T-helper 22 cell (primary cell): ENCODE measurements around the gene LAMP1.
A peak's percentile ranks its signal among the peaks of the same experiment; 100 is the strongest.
"Not testable (repeated sequence)": the region's sequence is repeated elsewhere in the genome, so short reads cannot be mapped to it uniquely, and the experiment has no call there.

Experiments
- DNase-seq: peaks from one replicate; pipeline ENCODE4 v3.0.0-alpha.2; 2020; ENCODE audit warnings: low read depth

Gene LAMP1, protein sequence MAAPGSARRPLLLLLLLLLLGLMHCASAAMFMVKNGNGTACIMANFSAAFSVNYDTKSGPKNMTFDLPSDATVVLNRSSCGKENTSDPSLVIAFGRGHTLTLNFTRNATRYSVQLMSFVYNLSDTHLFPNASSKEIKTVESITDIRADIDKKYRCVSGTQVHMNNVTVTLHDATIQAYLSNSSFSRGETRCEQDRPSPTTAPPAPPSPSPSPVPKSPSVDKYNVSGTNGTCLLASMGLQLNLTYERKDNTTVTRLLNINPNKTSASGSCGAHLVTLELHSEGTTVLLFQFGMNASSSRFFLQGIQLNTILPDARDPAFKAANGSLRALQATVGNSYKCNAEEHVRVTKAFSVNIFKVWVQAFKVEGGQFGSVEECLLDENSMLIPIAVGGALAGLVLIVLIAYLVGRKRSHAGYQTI

DNA sequence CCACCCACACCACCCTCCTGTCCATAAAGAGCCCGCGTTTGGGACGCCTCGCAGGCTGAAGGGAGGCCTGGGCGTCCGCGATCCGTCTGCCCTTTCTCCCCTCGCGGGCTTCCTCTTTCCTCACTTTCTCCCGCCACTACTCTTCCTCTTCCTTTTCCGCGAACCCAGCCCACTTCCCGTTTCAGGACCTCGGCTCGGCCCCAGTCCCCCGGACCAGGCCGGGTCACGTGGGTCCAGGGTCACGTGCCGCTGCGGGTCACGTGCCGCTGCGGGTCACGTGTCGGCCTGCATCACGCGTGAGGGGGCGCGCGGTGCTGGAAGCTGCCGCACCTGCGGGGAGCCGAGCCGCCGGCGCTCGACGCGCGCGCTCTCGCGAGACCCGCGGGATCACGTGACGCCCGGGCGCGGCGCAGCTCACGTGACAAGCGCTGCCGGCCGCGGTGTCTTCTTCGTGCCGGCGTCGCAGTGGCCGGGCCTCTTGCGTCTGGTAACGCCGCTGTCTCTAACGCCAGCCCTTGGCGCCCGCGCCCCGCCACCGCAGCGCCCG lies at the start of gene LAMP1:
Gene LAMP1, plus strand, starts transcription at position 417 of the 547 bp plus-strand sequence. CDS start 196 bp downstream, outside the sequence.
- peak; percentile 96 for DNase-seq

DNA sequence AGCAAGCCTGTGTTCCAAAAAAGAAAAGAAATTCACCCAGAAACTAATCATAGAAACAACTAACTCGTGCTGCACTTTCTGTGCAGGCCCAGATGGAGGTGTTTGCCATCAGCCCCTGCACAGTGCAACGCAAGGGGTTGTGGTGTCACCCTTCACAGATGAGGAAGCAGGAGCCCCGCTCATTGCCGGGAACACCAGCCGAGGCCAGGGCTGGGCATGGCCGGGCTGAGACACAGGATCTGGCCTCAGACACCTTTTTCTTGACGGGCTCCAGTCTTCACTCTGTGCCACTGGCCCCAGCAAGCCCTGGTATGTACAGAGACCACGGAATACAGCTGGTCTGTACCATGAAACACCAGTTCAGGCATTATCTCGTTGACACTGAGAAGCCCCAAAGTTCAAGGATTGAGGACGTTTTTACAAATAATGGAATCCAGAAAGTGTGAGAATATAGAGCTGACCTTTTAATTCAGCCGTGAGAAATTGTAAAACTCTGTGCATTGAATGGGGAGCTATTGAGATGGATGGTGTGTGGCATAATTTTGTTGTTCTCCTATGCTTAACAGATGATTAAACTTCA lies 44.4 kb upstream of the LAMP1 start:
- no peak for DNase-seq

DNA sequence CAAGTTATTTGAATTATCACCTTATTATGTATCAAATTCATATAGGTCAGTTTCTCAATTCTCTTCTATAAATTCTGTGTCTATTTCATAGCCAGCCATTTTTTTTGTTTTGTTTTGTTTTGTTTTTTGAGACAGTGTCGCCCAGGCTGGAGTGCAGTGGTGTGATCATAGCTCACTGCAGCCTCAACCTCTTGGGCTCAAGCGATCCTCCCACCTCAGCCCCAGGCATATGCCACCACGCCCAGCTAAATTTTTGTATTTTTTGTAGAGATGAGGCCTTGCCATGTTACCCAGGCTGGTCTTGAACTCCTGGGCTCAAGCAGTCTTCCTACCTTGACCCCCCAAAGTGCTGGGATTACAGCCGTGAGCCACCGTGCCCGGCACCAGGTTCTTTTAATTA lies 39.1 kb upstream of the LAMP1 start:
- DNase-seq, result not testable (repeated sequence)

DNA sequence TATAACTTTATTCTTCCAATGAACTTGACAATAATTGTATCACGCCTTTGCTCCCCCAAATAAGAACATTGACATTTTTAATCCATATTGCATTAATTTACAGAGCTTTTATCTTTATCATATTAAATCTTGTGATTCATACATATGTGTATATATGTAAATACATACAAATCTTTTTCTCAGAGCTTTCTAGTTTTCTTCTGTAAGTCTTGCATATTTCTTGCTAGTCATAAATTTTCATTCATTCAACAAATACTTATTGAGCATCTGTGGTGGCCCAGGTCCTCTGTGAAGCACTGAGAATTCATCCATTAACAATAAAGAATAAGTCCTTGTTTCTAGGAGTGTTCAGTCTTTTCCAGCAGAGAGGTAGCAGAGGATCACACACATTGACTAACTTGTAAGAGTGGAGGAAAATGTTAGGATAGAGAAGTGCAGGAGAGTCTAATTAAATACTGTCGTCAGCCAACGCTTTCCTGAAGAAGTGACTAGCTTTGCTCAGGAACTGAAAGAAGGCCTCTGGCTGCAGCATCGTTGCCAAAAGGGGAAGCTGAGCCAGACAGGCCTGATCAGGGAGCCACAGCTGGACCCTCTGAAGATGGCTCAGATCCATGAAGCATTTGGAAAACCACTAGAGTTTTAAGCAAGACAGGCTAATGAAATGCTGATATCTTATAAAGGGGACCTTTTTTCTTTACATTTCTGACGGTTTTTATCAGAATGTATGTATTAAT lies 38.6 kb upstream of the LAMP1 start:
- no peak for DNase-seq

DNA sequence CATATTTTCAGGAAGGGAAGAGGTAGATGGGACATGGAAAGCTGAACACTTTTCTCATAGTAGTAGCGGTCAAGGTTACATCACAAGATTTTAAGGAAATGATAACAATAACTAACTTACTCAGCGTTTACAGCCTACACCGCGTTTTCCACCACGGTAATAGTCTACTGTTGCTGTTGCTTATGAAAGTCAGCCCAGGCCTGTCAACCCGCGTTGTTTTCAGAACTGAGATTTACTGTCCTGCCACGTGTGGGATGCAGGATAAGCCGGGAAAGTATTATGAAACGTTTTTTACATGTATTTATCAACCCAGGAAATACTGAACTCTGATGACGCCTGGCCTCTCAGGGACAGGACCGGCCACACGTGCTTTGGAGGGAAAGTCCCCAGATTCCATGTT lies 36.0 kb upstream of the LAMP1 start:
- no peak for DNase-seq

DNA sequence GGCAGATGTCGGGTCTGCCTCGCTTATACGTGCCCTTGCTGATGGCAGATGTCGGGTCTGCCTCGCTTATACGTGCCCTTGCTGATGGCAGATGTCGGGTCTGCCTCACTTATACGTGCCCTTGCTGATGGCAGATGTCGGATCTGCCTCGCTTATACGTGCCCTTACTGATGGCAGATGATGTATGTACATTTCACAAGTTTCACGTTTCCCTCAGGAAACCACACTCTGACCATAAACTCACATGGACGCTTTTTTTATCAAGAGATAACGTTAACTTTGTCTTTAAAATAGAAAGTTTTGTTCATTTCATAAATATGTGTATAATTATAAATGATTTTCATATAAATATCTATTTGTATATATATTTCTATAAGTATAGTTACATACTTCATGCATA lies 34.0 kb upstream of the LAMP1 start:
- DNase-seq, result not testable (repeated sequence)

DNA sequence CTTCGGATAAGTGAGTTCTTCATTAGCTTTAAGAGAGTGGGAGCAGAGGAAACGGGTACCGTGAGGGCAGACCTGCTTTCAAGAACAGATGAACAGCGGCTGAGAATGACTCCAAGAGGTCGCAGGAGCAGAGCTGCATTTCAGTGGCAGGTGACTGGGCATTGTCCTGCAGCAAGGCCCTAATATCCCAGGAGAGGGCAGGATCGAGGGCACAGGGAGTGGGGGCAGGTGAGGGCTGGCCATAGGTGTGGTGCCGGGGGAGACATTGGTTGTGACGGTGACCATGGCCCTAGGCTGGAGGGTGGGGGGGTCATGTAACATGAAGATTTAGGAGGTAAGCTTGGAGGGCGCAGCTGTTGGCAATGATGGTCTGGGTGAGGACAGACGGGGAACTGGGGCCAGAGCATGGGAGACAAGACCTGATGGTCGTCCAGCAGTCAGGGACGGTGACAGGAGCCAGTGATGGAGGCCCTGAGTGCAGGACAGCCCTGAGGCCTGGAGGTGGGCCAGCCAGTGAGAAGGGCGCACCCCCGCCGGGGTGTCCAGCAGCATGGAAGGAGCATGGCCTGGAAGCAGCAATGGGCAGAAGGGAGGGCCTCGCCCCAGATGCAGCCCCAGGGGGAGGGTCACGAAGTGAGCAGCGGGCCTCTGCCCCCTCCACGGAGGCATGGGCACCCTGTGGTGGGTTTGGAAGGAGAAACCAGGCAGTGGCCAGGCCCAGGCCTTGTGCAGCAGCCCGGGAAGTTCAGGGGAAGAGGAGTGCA lies 29.2 kb upstream of the LAMP1 start:
- DNase-seq, result no peak

DNA sequence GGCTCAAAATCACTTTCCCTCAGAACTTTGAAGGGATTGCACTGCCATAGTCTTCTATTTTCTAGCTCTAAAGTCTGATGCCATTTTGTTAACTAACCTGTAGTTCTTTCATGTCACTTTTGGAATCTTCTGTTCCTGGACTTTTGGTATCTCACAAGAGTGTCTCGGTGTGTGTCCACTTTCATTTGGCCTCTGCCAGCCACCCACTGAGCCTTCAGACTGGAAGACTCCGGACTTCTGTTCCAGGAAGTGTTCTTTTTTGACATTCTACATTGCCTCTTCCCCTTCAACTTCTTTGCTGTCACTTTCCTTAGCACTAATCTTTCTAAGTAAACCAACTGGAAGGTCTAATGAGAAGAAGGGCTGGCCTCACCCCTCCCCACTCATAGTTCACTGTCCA lies 25.0 kb upstream of the LAMP1 start:
- DNase-seq, result no peak

DNA sequence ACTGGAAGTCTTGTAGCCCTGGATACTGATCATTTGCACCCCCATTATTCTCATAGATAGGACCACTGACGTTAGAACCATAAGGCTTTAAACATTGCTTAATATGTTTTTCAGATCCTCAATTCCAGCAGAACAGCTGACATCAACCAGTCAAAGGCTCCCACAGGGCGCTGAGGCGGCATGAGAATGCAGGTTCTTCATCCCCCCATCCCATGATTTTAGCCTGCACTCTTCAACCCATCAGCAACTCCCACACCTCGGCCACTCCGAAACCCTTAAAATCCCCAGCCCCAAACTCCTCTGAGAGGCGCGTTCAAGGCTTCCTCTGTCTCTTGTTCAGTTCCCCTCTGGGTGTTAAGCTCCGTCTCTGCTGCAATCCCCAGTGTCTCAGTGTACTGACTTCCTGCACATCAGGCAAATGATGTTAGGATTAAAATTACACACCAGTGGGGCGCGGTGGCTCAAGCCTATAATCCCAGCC lies 24.3 kb upstream of the LAMP1 start:
- DNase-seq, result no peak

DNA sequence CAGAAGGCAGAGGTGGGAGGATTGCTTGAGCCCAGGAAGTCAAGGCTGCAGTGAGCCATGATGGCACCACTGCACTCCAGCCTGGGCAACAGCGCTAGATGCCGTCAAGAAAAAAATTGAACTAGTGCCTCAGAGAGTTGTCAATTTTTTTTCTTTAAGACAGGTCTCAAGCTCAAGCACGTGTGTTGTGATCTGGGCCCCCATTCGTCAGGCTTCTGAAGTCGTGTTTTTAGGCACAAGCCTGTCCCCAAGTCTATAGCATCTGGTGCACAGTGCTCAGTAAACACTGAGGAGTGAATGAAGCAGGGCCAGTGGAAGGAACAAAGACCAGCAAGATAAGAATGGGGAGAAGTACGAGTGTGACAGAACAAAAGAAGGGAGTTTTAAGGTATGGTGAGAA lies 23.7 kb upstream of the LAMP1 start:
- DNase-seq, result no peak

DNA sequence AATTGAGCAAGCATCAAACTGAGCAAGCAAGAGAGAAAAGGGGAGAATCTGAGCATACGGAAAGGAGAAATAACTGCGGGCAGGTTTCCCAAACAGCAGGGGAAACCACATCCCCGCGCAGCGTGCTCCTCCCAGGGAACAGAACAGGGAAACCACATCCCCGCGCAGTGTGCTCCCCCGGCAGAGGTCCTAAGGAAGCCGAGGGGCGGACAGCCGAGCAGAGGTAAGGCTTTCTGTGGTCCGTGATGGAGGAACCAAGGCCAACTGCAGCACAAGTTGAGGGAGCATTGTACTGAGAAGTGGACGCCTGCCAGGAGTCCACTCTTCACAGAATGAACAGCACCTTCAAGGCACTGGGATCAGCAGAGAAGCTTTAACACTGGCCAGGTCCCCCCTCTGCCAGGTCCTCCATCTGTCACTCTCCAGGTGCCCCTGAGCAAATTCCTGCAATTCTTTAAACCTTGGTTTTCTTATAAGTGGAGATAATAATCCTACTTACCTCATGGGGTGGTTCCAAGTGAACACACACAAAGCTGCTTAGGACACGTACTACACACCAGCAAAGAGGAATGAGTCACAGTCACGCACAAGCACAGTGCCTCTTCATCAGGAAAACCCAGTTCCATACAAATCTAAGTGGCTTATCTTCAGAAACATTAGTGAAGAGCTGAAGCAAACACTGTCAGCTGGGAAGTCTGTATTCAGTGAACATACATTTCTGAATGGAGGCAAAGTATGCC lies 23.0 kb upstream of the LAMP1 start:
- DNase-seq, result no peak

DNA sequence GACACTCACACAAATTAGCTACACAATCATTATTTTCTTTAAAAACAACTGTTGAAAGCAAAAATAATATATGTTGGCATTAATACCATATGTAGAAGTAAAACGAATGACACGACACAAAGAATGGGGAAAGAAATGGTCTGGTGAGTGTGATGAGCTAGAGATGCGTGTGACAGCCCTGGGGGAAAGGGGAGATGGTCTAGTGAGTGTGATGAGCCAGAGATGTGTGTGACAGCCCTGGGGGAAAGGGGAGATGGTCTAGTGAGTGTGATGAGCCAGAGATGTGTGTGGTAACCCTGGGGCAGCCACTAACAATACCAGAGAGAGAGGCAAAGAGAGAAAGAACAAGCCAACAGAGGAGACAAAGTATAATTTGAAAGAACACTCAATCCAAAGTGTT lies 22.3 kb upstream of the LAMP1 start:
- DNase-seq, result no peak

DNA sequence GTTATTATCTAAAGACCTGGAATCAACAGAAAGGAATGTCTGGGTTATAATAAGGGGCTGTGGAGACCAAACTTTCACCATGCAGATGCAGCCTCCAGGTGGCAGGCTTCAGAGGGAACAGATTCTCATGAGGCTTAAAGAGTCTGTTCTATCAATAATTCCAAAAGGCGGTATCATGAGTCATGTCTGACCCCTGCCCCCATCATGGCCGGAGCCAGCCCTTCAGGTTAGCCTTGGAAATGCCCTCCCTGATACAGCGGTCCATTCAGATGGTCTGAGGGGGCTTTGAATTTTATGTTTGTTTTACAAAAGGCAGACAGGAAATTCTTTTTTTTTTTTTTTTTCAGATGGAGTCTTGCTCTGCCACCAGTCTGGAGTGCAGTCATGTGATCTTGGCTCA lies 21.7 kb upstream of the LAMP1 start:
- no peak for DNase-seq

DNA sequence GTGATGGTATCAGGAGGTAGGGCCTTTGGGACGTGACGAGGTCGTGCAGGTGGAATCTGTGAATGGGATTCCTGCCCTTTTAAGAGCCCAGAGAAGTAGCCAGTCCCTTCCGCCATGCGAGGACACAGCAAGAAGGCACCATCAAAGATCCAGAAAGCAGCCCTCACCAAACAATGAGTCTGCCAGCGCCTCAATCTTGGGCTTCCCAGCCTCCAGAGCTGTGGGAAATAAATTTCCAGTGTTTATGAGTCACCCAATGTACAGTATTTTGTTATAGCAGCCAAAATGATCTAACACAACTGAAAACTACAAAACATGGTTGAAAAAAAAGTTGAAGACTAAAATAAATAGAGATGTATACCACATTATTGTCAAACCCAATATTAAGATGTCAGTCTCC lies 16.9 kb upstream of the LAMP1 start:
- no peak for DNase-seq

DNA sequence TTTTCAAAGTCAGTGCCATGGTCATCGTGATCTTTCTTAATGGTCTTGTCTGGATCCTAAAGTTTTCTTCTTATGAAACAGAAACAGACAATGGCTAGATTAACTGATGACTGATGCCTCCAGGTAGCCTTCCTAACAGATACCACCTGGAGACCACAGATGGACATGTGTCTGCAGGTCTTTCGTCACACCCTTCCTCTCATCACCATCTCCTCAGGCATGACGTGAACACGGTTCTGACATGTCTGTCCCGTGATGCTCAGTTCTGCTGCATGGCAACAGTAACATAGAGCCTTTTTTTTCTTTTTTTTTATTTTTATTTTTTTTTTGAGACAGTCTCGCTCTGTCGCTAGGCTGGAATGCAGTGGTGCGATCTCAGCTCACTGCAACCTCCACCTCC lies 13.1 kb upstream of the LAMP1 start:
- DNase-seq, result no peak

DNA sequence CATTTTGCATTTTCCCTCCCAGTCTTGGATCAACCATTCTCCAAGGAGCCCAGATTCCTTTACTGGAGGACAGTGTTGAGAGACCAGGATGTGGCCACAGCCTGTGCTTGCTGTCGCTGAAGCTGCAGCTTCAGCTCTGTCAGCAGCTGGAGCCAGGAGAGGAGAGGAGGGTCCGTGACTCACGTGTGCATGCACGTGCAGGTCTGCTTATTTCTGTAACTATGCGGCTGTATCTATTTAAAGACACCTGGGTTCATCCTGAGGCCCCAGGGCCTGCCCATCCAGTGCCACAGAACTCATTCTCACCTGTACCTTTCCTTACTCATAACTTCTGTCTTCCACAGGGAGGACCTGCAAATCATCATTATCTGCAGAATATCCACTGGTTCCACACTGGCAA lies 8.2 kb upstream of the LAMP1 start:
- no peak for DNase-seq

DNA sequence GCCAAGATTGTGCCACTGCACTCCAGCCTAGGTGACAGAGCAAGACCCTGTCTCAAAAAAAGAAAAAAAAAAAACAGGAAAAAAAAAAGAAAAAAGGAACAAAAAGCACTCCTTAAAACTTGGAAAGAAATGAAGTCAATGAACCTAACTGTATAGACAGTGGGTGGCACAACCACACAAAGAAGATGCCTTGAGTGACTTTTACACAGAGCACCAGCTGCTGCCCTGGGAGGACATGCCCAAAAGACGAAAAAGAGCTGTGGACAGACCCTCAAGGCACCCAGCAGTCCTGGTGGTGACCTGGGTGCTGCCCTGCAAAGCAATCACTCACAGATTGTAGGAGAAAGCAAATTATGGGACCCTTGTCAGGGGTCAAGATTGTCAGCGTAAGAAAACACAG lies 5.9 kb upstream of the LAMP1 start:
- no peak for DNase-seq

DNA sequence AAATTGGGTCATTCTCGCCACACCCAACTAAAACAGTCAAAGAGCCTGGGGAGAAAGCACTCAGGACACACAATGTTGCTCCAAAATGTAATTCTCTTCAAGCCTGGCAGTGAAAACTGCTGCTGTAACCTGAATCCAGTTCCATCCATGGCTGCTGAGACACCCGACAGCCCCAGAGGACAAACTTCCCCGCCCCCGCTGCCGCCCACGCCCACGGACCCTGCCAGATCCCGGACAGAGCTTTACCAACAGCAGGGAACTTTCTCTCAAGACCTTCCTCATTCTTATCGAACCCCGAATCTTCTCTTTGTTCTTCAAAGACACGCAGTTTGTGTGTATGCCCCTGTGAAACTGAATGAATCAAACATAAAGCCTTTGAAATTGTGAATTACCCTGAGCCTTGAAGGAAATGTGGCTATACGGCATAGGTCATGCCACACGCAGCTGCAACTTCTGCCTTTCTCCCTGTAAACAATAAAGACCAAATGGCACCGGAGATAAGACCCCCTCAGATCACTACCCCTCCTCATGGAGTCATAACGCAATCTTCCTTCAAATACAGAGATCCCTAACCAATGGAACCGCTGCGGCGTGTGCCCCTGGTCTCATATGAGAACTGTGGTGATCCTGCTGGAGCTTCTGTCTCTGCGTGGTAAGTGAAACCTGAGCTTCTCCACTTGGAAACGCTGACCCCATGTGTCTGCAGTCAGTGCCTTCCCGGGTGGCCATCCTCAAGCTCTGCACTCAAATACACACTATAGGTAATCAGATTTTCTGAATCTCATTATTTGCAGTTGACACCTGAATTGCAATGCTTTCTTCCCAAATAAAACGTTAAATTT lies 4.8 kb upstream of the LAMP1 start:
- no peak for DNase-seq

DNA sequence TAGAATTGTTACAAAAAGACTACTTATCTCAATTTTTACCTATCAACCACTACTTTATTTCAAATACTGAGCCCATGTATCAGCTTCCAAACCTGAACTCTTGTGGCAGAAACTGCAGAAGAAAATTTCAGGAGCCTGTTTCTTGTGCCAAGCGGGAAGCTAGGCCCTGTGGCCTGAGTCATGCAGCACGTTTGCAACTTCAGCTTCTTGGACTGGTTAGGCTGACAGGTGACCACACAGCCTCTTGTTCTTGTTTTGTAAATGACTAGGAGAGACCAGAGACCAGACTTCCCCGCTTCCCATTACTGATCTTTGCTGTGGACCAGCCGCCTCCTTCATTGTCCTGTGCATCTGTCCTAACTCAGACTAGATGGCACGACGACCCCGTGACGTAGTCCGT lies 3.4 kb upstream of the LAMP1 start:
- DNase-seq, result no peak

DNA sequence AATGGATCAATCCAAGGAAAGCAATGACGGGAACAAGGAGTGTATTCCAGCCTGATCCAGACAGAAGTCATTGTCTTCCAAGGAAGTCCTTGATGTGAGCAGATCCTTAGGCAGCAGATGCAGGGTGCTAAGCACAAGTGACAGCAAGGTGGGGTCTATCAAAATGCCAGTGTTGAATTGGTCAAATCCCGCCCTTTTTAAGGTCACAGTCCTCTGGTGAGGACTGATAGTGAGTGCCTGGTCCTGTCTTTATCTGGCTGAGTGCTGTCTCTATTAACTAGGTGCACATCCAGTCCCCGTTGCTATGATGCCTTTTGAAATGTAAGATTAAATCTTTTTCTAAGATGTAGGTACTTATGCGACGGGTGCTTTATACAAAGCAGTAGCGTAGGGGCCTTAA lies 1.3 kb upstream of the LAMP1 start:
- DNase-seq, result no peak
